ENCODE data around the gene HDAC3. TPM values are rescaled to one million over a fixed set of nuclear protein-coding genes. Genes with fewer than 3 reads are reported as not detected.
A peak's percentile ranks its signal among the peaks of the same experiment; 100 is the strongest.

The HDAC3 gene
- total and polyA plus RNA-seq, 2 donors from 2014 or later: 44.7 to 47.5 TPM

- intact Hi-C loops (cut with DNase I): no loop called here
- no peak for TF ChIP-seq CTCF (IDR thresholded peaks at IDR 0.05; ENCODE audit: borderline replicate concordance, extremely low read depth, insufficient read depth)
Measured at GRCh38 chr5:141608557-141608956, 28.1 kb downstream of the HDAC3 start.

DNA sequence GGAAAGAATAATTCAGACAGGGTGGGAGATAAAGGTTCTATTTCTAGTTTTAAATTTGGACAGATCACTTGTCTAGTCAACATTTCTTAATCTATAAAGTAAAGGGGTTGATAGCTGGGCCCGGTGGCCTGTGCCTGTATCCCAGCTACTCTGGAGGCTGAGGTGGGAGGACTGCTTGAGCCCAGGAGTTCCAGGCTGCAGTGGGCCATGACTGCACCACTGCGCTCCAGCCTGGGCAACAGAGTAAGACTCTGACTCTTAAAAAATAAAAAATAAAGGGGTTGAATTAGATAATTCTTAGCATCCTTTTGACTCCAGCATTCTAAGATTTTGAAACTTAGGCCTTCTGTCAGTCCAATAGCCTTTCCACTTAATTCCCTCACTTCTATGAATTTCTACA is 28.6 kb downstream of the HDAC3 start:
- no peaks in the 10 kb centered on the region for H3K36me3 ChIP-seq (ENCODE audit: control insufficient read depth in 2 of 3, insufficient read depth in 3 of 3, low read length in 3 of 3)
- peak overlapping the region; percentile 47 to 78 for H3K27ac ChIP-seq (ENCODE audit: low read depth in 2 of 2, low read length in 2 of 2)
- H3K9me3 ChIP-seq (ENCODE audit: control insufficient read depth in 2 of 3, insufficient read depth in 1 of 3, low read length in 3 of 3): no peaks in the 10 kb centered on the region
- no peak for TF ChIP-seq CTCF (IDR thresholded peaks at IDR 0.05; ENCODE audit: borderline replicate concordance, extremely low read depth, insufficient read depth)
- H3K9ac ChIP-seq (ENCODE audit: low read length in 3 of 3): peak overlapping the region in 1 of 3 donors; percentile 10
- peaks cover 0 to 29% (median 8%) of the 10 kb centered on the region in 3 donors for H3K4me1 ChIP-seq (ENCODE audit: control insufficient read depth in 2 of 3, insufficient read depth in 2 of 3, low read depth in 1 of 3, low read length in 3 of 3)
- no peak for FAIRE-seq
- DNase-seq: no peak
- H3K27me3 ChIP-seq (ENCODE audit: control insufficient read depth, insufficient read depth, low read length): no peaks in the 10 kb centered on the region
- peak overlapping the region in 1 of 3 donors; percentile 10 for H3K4me3 ChIP-seq (ENCODE audit: low read length in 3 of 3)
- intact Hi-C loops (cut with DNase I): no loop called here

More at GRCh38 chr5:141608557-141608956, 28.1 kb downstream of the HDAC3 start:
- H3K4me1 ChIP-seq (ENCODE audit: control insufficient read depth in 2 of 3, insufficient read depth in 2 of 3, low read depth in 1 of 3, low read length in 3 of 3): peaks cover 0 to 29% (median 8%) of the 10 kb centered on the region in 3 donors
- H3K27ac ChIP-seq (ENCODE audit: low read depth in 2 of 2, low read length in 2 of 2): peak overlapping the region; percentile 47 to 78
- H3K9me3 ChIP-seq (ENCODE audit: control insufficient read depth in 2 of 3, insufficient read depth in 1 of 3, low read length in 3 of 3): no peaks in the 10 kb centered on the region
- no peak overlapping the region for H3K4me3 ChIP-seq (ENCODE audit: low read length in 3 of 3)
- H3K9ac ChIP-seq (ENCODE audit: low read length in 3 of 3): no peak overlapping the region
- no peak for FAIRE-seq
- no peaks in the 10 kb centered on the region for H3K27me3 ChIP-seq (ENCODE audit: control insufficient read depth, insufficient read depth, low read length)
- peak in 2 of 5 donors; percentile 31 to 53 for DNase-seq
- no peaks in the 10 kb centered on the region for H3K36me3 ChIP-seq (ENCODE audit: control insufficient read depth in 2 of 3, insufficient read depth in 3 of 3, low read length in 3 of 3)

DNA sequence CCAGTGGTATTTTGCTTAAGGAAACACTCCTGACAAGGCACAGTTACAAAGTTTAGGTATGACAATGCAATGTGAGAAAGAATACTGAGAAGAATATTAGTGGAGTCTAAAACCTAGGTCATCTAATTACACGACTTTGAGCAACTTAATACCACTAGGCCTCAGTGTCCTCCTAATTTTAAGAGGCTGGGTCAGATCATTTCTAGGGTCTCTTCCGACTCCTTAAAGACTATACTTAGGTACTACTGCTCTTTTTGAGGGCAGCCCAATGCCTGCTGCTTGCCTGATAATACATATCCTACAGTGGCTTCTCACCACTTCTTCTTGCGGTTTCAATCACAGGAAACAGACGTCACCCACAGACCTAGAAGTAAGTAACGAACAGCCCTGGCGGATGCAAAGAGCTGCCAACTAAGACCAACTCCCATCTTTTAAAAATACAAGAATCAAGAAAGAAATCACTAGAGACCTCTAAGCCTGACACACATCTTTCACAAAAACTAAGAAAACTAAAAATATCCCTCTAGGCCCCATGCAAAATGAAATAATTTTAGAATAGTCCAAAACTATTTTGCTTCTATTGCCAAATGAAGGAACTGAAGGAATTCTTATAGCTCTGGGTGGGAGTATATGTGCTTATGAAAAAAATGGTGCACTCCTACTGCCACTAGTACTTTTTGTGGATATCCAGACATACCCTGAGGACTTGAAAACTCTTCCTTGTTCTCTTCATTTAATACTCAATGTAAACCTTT is 30.9 kb downstream of the HDAC3 start:
- no peak for TF ChIP-seq CTCF (IDR thresholded peaks at IDR 0.05; ENCODE audit: borderline replicate concordance, extremely low read depth, insufficient read depth)
- Histone ChIP-seq H3K36me3 (ENCODE audit: control insufficient read depth in 2 of 3, insufficient read depth in 3 of 3, low read length in 3 of 3) (no peaks in the 10 kb centered on the region), H3K9me3 (ENCODE audit: control insufficient read depth in 2 of 3, insufficient read depth in 1 of 3, low read length in 3 of 3) (no peaks in the 10 kb centered on the region), H3K4me1 (ENCODE audit: control insufficient read depth in 2 of 3, insufficient read depth in 2 of 3, low read depth in 1 of 3, low read length in 3 of 3) (peaks cover 0 to 22% (median 8%) of the 10 kb centered on the region in 3 donors), H3K27ac (ENCODE audit: low read depth in 2 of 2, low read length in 2 of 2) (peak overlapping the region in 1 of 2 donors; percentile 57), H3K9ac (ENCODE audit: low read length in 3 of 3) (no peak overlapping the region), H3K4me3 (ENCODE audit: low read length in 3 of 3) (no peak overlapping the region), H3K27me3 (ENCODE audit: control insufficient read depth, insufficient read depth, low read length) (no peaks in the 10 kb centered on the region)
- FAIRE-seq (no peak), DNase-seq (peak in 1 of 5 donors; percentile 26)
- intact Hi-C loops (cut with DNase I): no loop called here

Measured in kidney (tissue), 14 donors.